ENCODE data around the gene BCAP29.

The BCAP29 gene

GRCh38 chr7:107599262-107599661 lies 19.2 kb downstream of the BCAP29 start:
- no peaks in the 10 kb centered on the region for H3K9me3 ChIP-seq (ENCODE audit: control insufficient read depth in 1 of 2, low read length in 2 of 2)
- H3K36me3 ChIP-seq (ENCODE audit: control insufficient read depth in 1 of 2, insufficient read depth in 2 of 2, low read length in 2 of 2) = peaks cover 3 to 20% of the 10 kb centered on the region in 2 donors
- H3K9ac ChIP-seq (ENCODE audit: low read depth in 1 of 2, low read length in 2 of 2) = no peak overlapping the region
- H3K27me3 ChIP-seq (ENCODE audit: control insufficient read depth in 1 of 2, insufficient read depth in 2 of 2, low read length in 2 of 2) = no peaks in the 10 kb centered on the region
- H3K4me3 ChIP-seq (ENCODE audit: low read depth in 1 of 2, low read length in 2 of 2) = no peak overlapping the region
- no peaks in the 10 kb centered on the region for H3K4me1 ChIP-seq (ENCODE audit: control insufficient read depth in 1 of 2, insufficient read depth in 2 of 2, low read length in 2 of 2)
- H3K27ac ChIP-seq (ENCODE audit: low read depth, low read length) = no peak overlapping the region

- H3K27me3 ChIP-seq (ENCODE audit: control insufficient read depth in 1 of 2, insufficient read depth in 2 of 2, low read length in 2 of 2) = no peaks in the 10 kb centered on the region
- no peaks in the 10 kb centered on the region for H3K4me1 ChIP-seq (ENCODE audit: control insufficient read depth in 1 of 2, insufficient read depth in 2 of 2, low read length in 2 of 2)
- no peak overlapping the region for H3K9ac ChIP-seq (ENCODE audit: low read depth in 1 of 2, low read length in 2 of 2)
- H3K27ac ChIP-seq (ENCODE audit: low read depth, low read length) = no peak overlapping the region
- H3K9me3 ChIP-seq (ENCODE audit: control insufficient read depth in 1 of 2, low read length in 2 of 2) = no peaks in the 10 kb centered on the region
- H3K36me3 ChIP-seq (ENCODE audit: control insufficient read depth in 1 of 2, insufficient read depth in 2 of 2, low read length in 2 of 2) = peaks cover 0 to 13% of the 10 kb centered on the region in 2 donors
- no peak overlapping the region for H3K4me3 ChIP-seq (ENCODE audit: low read depth in 1 of 2, low read length in 2 of 2)
Observed at GRCh38 chr7:107600816-107601215, 20.8 kb downstream of the BCAP29 start.

- H3K36me3 ChIP-seq (ENCODE audit: control insufficient read depth in 1 of 2, insufficient read depth in 2 of 2, low read length in 2 of 2) = peaks cover 0 to 6% of the 10 kb centered on the region in 2 donors
- no peaks in the 10 kb centered on the region for H3K9me3 ChIP-seq (ENCODE audit: control insufficient read depth in 1 of 2, low read length in 2 of 2)
- H3K9ac ChIP-seq (ENCODE audit: low read depth in 1 of 2, low read length in 2 of 2) = no peak overlapping the region
- H3K4me1 ChIP-seq (ENCODE audit: control insufficient read depth in 1 of 2, insufficient read depth in 2 of 2, low read length in 2 of 2) = no peaks in the 10 kb centered on the region
- no peak overlapping the region for H3K27ac ChIP-seq (ENCODE audit: low read depth, low read length)
- no peaks in the 10 kb centered on the region for H3K27me3 ChIP-seq (ENCODE audit: control insufficient read depth in 1 of 2, insufficient read depth in 2 of 2, low read length in 2 of 2)
- H3K4me3 ChIP-seq (ENCODE audit: low read depth in 1 of 2, low read length in 2 of 2) = no peak overlapping the region
Observed at GRCh38 chr7:107605218-107605815, 25.3 kb downstream of the BCAP29 start.

- Histone ChIP-seq H3K4me1 (ENCODE audit: control insufficient read depth in 1 of 2, insufficient read depth in 2 of 2, low read length in 2 of 2) (no peaks in the 10 kb centered on the region), H3K27ac (ENCODE audit: low read depth, low read length) (no peak overlapping the region), H3K9me3 (ENCODE audit: control insufficient read depth in 1 of 2, low read length in 2 of 2) (no peaks in the 10 kb centered on the region), H3K9ac (ENCODE audit: low read depth in 1 of 2, low read length in 2 of 2) (no peak overlapping the region), H3K4me3 (ENCODE audit: low read depth in 1 of 2, low read length in 2 of 2) (no peak overlapping the region), H3K27me3 (ENCODE audit: control insufficient read depth in 1 of 2, insufficient read depth in 2 of 2, low read length in 2 of 2) (no peaks in the 10 kb centered on the region), H3K36me3 (ENCODE audit: control insufficient read depth in 1 of 2, insufficient read depth in 2 of 2, low read length in 2 of 2) (no peaks in the 10 kb centered on the region)
Observed at GRCh38 chr7:107606303-107606702, 26.3 kb downstream of the BCAP29 start.

GRCh38 chr7:107609811-107610261 lies 29.8 kb downstream of the BCAP29 start:
- Histone ChIP-seq H3K36me3 (ENCODE audit: control insufficient read depth in 1 of 2, insufficient read depth in 2 of 2, low read length in 2 of 2) (peaks cover 4 to 14% of the 10 kb centered on the region in 2 donors), H3K9ac (ENCODE audit: low read depth in 1 of 2, low read length in 2 of 2) (no peak overlapping the region), H3K9me3 (ENCODE audit: control insufficient read depth in 1 of 2, low read length in 2 of 2) (no peaks in the 10 kb centered on the region), H3K27me3 (ENCODE audit: control insufficient read depth in 1 of 2, insufficient read depth in 2 of 2, low read length in 2 of 2) (no peaks in the 10 kb centered on the region), H3K27ac (ENCODE audit: low read depth, low read length) (no peak overlapping the region), H3K4me3 (ENCODE audit: low read depth in 1 of 2, low read length in 2 of 2) (no peak overlapping the region), H3K4me1 (ENCODE audit: control insufficient read depth in 1 of 2, insufficient read depth in 2 of 2, low read length in 2 of 2) (no peaks in the 10 kb centered on the region)

- H3K27me3 ChIP-seq (ENCODE audit: control insufficient read depth in 1 of 2, insufficient read depth in 2 of 2, low read length in 2 of 2) = no peaks in the 10 kb centered on the region
- no peak overlapping the region for H3K27ac ChIP-seq (ENCODE audit: low read depth, low read length)
- peaks cover 4 to 18% of the 10 kb centered on the region in 2 donors for H3K36me3 ChIP-seq (ENCODE audit: control insufficient read depth in 1 of 2, insufficient read depth in 2 of 2, low read length in 2 of 2)
- no peaks in the 10 kb centered on the region for H3K4me1 ChIP-seq (ENCODE audit: control insufficient read depth in 1 of 2, insufficient read depth in 2 of 2, low read length in 2 of 2)
- no peak overlapping the region for H3K9ac ChIP-seq (ENCODE audit: low read depth in 1 of 2, low read length in 2 of 2)
- H3K4me3 ChIP-seq (ENCODE audit: low read depth in 1 of 2, low read length in 2 of 2) = no peak overlapping the region
- H3K9me3 ChIP-seq (ENCODE audit: control insufficient read depth in 1 of 2, low read length in 2 of 2) = no peaks in the 10 kb centered on the region
Observed at GRCh38 chr7:107610323-107610722, 30.3 kb downstream of the BCAP29 start.

GRCh38 chr7:107613439-107613838 lies 33.4 kb downstream of the BCAP29 start:
- H3K4me1 ChIP-seq (ENCODE audit: control insufficient read depth in 1 of 2, insufficient read depth in 2 of 2, low read length in 2 of 2) = no peaks in the 10 kb centered on the region
- no peaks in the 10 kb centered on the region for H3K27me3 ChIP-seq (ENCODE audit: control insufficient read depth in 1 of 2, insufficient read depth in 2 of 2, low read length in 2 of 2)
- H3K4me3 ChIP-seq (ENCODE audit: low read depth in 1 of 2, low read length in 2 of 2) = no peak overlapping the region
- H3K9me3 ChIP-seq (ENCODE audit: control insufficient read depth in 1 of 2, low read length in 2 of 2) = no peaks in the 10 kb centered on the region
- no peak overlapping the region for H3K9ac ChIP-seq (ENCODE audit: low read depth in 1 of 2, low read length in 2 of 2)
- peaks cover 13 to 28% of the 10 kb centered on the region in 2 donors for H3K36me3 ChIP-seq (ENCODE audit: control insufficient read depth in 1 of 2, insufficient read depth in 2 of 2, low read length in 2 of 2)
- H3K27ac ChIP-seq (ENCODE audit: low read depth, low read length) = no peak overlapping the region

GRCh38 chr7:107613948-107614347 lies 33.9 kb downstream of the BCAP29 start:
- Histone ChIP-seq H3K9ac (ENCODE audit: low read depth in 1 of 2, low read length in 2 of 2) (no peak overlapping the region), H3K27me3 (ENCODE audit: control insufficient read depth in 1 of 2, insufficient read depth in 2 of 2, low read length in 2 of 2) (no peaks in the 10 kb centered on the region), H3K4me1 (ENCODE audit: control insufficient read depth in 1 of 2, insufficient read depth in 2 of 2, low read length in 2 of 2) (no peaks in the 10 kb centered on the region), H3K27ac (ENCODE audit: low read depth, low read length) (no peak overlapping the region), H3K4me3 (ENCODE audit: low read depth in 1 of 2, low read length in 2 of 2) (no peak overlapping the region), H3K36me3 (ENCODE audit: control insufficient read depth in 1 of 2, insufficient read depth in 2 of 2, low read length in 2 of 2) (peaks cover 13 to 28% of the 10 kb centered on the region in 2 donors), H3K9me3 (ENCODE audit: control insufficient read depth in 1 of 2, low read length in 2 of 2) (no peaks in the 10 kb centered on the region)

GRCh38 chr7:107614425-107614824 lies 34.4 kb downstream of the BCAP29 start:
- Histone ChIP-seq H3K9ac (ENCODE audit: low read depth in 1 of 2, low read length in 2 of 2) (no peak overlapping the region), H3K36me3 (ENCODE audit: control insufficient read depth in 1 of 2, insufficient read depth in 2 of 2, low read length in 2 of 2) (peaks cover 13 to 28% of the 10 kb centered on the region in 2 donors), H3K27ac (ENCODE audit: low read depth, low read length) (no peak overlapping the region), H3K9me3 (ENCODE audit: control insufficient read depth in 1 of 2, low read length in 2 of 2) (no peaks in the 10 kb centered on the region), H3K27me3 (ENCODE audit: control insufficient read depth in 1 of 2, insufficient read depth in 2 of 2, low read length in 2 of 2) (no peaks in the 10 kb centered on the region), H3K4me3 (ENCODE audit: low read depth in 1 of 2, low read length in 2 of 2) (no peak overlapping the region), H3K4me1 (ENCODE audit: control insufficient read depth in 1 of 2, insufficient read depth in 2 of 2, low read length in 2 of 2) (no peaks in the 10 kb centered on the region)

- H3K4me3 ChIP-seq (ENCODE audit: low read depth in 1 of 2, low read length in 2 of 2) = no peak overlapping the region
- no peaks in the 10 kb centered on the region for H3K9me3 ChIP-seq (ENCODE audit: control insufficient read depth in 1 of 2, low read length in 2 of 2)
- H3K4me1 ChIP-seq (ENCODE audit: control insufficient read depth in 1 of 2, insufficient read depth in 2 of 2, low read length in 2 of 2) = no peaks in the 10 kb centered on the region
- H3K27ac ChIP-seq (ENCODE audit: low read depth, low read length) = no peak overlapping the region
- H3K9ac ChIP-seq (ENCODE audit: low read depth in 1 of 2, low read length in 2 of 2) = no peak overlapping the region
- H3K27me3 ChIP-seq (ENCODE audit: control insufficient read depth in 1 of 2, insufficient read depth in 2 of 2, low read length in 2 of 2) = no peaks in the 10 kb centered on the region
- peaks cover 13 to 33% of the 10 kb centered on the region in 2 donors for H3K36me3 ChIP-seq (ENCODE audit: control insufficient read depth in 1 of 2, insufficient read depth in 2 of 2, low read length in 2 of 2)
Observed at GRCh38 chr7:107615910-107616680, 36.0 kb downstream of the BCAP29 start.
